ENCODE results near the gene ATP2B2. TPM values are rescaled to one million over a fixed set of nuclear protein-coding genes. Genes with fewer than 3 reads are reported as not detected.

ATP2B2 gene
- total and polyA plus RNA-seq, 2 of the 8 experiments (the other 6 are each of a cell fraction or from before 2014, with no cell fraction given), result 0.14 to 1.2 TPM

DNA sequence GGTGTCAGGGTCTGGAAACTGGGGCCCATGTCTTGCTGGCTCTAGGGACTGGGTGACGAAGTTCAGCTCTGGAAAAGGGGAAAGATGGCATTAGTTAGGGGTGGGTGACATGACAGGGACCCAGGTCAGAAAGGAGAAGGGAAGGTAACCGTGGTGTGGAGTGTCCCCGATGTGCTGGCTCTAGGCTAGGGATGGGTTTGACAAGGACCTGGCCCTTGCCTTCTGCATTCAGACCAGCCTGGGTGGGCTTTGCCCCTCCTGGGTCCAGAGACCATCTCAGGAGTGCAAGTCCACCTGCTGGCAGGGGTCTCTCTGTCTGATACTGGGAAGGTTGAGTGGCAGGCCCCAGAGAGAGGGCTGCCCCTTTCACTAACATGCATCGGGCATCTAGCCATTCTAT, 28.7 kb upstream of the ATP2B2 start (continued):
- TF ChIP-seq, protein P1, sequence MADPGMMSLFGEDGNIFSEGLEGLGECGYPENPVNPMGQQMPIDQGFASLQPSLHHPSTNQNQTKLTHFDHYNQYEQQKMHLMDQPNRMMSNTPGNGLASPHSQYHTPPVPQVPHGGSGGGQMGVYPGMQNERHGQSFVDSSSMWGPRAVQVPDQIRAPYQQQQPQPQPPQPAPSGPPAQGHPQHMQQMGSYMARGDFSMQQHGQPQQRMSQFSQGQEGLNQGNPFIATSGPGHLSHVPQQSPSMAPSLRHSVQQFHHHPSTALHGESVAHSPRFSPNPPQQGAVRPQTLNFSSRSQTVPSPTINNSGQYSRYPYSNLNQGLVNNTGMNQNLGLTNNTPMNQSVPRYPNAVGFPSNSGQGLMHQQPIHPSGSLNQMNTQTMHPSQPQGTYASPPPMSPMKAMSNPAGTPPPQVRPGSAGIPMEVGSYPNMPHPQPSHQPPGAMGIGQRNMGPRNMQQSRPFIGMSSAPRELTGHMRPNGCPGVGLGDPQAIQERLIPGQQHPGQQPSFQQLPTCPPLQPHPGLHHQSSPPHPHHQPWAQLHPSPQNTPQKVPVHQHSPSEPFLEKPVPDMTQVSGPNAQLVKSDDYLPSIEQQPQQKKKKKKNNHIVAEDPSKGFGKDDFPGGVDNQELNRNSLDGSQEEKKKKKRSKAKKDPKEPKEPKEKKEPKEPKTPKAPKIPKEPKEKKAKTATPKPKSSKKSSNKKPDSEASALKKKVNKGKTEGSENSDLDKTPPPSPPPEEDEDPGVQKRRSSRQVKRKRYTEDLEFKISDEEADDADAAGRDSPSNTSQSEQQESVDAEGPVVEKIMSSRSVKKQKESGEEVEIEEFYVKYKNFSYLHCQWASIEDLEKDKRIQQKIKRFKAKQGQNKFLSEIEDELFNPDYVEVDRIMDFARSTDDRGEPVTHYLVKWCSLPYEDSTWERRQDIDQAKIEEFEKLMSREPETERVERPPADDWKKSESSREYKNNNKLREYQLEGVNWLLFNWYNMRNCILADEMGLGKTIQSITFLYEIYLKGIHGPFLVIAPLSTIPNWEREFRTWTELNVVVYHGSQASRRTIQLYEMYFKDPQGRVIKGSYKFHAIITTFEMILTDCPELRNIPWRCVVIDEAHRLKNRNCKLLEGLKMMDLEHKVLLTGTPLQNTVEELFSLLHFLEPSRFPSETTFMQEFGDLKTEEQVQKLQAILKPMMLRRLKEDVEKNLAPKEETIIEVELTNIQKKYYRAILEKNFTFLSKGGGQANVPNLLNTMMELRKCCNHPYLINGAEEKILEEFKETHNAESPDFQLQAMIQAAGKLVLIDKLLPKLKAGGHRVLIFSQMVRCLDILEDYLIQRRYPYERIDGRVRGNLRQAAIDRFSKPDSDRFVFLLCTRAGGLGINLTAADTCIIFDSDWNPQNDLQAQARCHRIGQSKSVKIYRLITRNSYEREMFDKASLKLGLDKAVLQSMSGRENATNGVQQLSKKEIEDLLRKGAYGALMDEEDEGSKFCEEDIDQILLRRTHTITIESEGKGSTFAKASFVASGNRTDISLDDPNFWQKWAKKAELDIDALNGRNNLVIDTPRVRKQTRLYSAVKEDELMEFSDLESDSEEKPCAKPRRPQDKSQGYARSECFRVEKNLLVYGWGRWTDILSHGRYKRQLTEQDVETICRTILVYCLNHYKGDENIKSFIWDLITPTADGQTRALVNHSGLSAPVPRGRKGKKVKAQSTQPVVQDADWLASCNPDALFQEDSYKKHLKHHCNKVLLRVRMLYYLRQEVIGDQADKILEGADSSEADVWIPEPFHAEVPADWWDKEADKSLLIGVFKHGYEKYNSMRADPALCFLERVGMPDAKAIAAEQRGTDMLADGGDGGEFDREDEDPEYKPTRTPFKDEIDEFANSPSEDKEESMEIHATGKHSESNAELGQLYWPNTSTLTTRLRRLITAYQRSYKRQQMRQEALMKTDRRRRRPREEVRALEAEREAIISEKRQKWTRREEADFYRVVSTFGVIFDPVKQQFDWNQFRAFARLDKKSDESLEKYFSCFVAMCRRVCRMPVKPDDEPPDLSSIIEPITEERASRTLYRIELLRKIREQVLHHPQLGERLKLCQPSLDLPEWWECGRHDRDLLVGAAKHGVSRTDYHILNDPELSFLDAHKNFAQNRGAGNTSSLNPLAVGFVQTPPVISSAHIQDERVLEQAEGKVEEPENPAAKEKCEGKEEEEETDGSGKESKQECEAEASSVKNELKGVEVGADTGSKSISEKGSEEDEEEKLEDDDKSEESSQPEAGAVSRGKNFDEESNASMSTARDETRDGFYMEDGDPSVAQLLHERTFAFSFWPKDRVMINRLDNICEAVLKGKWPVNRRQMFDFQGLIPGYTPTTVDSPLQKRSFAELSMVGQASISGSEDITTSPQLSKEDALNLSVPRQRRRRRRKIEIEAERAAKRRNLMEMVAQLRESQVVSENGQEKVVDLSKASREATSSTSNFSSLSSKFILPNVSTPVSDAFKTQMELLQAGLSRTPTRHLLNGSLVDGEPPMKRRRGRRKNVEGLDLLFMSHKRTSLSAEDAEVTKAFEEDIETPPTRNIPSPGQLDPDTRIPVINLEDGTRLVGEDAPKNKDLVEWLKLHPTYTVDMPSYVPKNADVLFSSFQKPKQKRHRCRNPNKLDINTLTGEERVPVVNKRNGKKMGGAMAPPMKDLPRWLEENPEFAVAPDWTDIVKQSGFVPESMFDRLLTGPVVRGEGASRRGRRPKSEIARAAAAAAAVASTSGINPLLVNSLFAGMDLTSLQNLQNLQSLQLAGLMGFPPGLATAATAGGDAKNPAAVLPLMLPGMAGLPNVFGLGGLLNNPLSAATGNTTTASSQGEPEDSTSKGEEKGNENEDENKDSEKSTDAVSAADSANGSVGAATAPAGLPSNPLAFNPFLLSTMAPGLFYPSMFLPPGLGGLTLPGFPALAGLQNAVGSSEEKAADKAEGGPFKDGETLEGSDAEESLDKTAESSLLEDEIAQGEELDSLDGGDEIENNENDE (IDR thresholded peaks at IDR 0.05; ENCODE audit: insufficient replicate concordance, low read length), result no peak
- TF ChIP-seq SP1 (IDR thresholded peaks at IDR 0.05; ENCODE audit: low read depth, low read length) (no peak), SIX5 (IDR thresholded peaks at IDR 0.05; ENCODE audit: low read depth, low read length) (no peak), CHD1 (IDR thresholded peaks at IDR 0.05; ENCODE audit: low read depth, low read length) (no peak), ASH2L (IDR thresholded peaks at IDR 0.05; ENCODE audit: low read length) (no peak), TBP (IDR thresholded peaks at IDR 0.05; ENCODE audit: low read depth, low read length) (no peak), TAF7 (optimal IDR thresholded peaks at IDR 0.05; ENCODE audit: borderline replicate concordance, low read depth, low read length) (no peak), CTBP2 (IDR thresholded peaks at IDR 0.05; ENCODE audit: borderline replicate concordance, insufficient read depth, insufficient read length, low read length) (no peak), NRF1 (IDR thresholded peaks at IDR 0.05; ENCODE audit: low read depth, low read length) (no peak)
- TF ChIP-seq, protein P2, sequence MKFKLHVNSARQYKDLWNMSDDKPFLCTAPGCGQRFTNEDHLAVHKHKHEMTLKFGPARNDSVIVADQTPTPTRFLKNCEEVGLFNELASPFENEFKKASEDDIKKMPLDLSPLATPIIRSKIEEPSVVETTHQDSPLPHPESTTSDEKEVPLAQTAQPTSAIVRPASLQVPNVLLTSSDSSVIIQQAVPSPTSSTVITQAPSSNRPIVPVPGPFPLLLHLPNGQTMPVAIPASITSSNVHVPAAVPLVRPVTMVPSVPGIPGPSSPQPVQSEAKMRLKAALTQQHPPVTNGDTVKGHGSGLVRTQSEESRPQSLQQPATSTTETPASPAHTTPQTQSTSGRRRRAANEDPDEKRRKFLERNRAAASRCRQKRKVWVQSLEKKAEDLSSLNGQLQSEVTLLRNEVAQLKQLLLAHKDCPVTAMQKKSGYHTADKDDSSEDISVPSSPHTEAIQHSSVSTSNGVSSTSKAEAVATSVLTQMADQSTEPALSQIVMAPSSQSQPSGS (IDR thresholded peaks at IDR 0.05; ENCODE audit: low read length), result no peak

Measured in H1 (cell line).